Mammary epithelial cell (primary cell): ENCODE data around the gene KMT2B.

Experiments
- EZH2 ChIP-seq: IDR thresholded peaks from 2 replicates; pipeline ENCODE4 v1.6.1; 2012; ENCODE audit warnings: low read length, inconsistent platforms, borderline replicate concordance
- TF ChIP-seq, protein P1 (sequence below), 2 donors: IDR thresholded peaks in 1 of 2; conservative IDR thresholded peaks in 1 of 2; 2 replicates each; pipeline ENCODE4 v1.5.1; 2011 to 2012; ENCODE audit warnings: inconsistent platforms in 2 of 2, low read length in 2 of 2, mild to moderate bottlenecking in 2 of 2, control low read depth in 1 of 2, low read depth in 1 of 2; ENCODE audit not compliant: insufficient read depth in 1 of 2; ENCODE audit errors: extremely low read depth in 1 of 2

DNA sequence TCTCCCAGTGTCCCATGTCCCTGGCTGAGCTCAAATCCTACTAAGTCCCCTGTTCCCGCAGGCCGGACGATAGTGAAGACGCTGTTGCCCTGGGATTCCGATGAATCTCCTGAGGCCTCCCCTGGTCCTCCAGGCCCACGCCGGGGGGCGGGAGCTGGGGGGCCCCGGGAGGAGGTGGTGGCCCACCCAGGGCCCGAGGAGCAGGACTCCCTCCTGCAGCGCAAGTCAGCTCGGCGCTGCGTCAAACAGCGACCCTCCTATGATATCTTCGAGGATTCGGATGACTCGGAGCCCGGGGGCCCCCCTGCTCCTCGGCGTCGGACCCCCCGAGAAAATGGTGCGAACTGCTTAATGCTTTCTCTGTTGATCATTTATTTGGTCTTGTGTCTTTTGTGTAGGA is 5.9 kb downstream of the KMT2B start:
- TF ChIP-seq EZH2, result no peak
- TF ChIP-seq, protein P1, sequence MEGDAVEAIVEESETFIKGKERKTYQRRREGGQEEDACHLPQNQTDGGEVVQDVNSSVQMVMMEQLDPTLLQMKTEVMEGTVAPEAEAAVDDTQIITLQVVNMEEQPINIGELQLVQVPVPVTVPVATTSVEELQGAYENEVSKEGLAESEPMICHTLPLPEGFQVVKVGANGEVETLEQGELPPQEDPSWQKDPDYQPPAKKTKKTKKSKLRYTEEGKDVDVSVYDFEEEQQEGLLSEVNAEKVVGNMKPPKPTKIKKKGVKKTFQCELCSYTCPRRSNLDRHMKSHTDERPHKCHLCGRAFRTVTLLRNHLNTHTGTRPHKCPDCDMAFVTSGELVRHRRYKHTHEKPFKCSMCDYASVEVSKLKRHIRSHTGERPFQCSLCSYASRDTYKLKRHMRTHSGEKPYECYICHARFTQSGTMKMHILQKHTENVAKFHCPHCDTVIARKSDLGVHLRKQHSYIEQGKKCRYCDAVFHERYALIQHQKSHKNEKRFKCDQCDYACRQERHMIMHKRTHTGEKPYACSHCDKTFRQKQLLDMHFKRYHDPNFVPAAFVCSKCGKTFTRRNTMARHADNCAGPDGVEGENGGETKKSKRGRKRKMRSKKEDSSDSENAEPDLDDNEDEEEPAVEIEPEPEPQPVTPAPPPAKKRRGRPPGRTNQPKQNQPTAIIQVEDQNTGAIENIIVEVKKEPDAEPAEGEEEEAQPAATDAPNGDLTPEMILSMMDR (conservative IDR thresholded peaks at IDR 0.05 in 1 of 2, IDR thresholded peaks at IDR 0.05 in 1 of 2; ENCODE audit: extremely low read depth in 1 of 2, insufficient read depth in 1 of 2, low read depth in 1 of 2, low read length in 2 of 2), result no peak
